Kasumi-1 (cell line): ENCODE measurements around the gene CNTRL.
"Not testable (repeated sequence)": the region's sequence is repeated elsewhere in the genome, so short reads cannot be mapped to it uniquely, and the experiment has no call there.

Source experiments
- DNase-seq, 2 experiments: peaks; one replicate each; lab custom pipeline; 2025; lab: John Stamatoyannopoulos, UW

CNTRL gene

GRCh38 chr9:121074370-121075250, at the start of gene CNTRL:
TSS of gene CNTRL (plus strand) at chr9:121074955. CDS start at chr9:121088327, 13,372 bp downstream.
- DNase-seq: peak; percentile 93 to 95

DNA sequence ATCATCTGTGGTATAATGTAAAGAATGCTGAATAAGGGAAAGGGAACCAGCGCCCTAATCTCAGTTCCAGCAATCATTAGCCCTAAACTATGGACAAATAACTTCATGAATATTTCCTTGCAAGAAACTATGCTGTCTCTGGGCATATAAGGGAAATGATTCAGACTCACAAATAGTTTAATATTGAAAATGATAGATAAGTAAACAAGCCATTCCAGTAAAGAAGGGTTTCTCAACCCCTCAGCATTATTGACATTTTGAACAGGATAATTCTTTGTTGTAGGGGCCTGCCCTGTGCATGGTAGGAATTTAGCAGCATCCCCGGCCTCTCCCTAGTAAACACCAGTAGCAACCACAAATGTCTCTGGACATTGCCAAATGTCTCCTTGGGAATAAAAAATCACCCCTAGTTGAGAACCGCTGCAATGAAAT, 48.5 kb upstream of the CNTRL start:
- DNase-seq: no peak

DNA sequence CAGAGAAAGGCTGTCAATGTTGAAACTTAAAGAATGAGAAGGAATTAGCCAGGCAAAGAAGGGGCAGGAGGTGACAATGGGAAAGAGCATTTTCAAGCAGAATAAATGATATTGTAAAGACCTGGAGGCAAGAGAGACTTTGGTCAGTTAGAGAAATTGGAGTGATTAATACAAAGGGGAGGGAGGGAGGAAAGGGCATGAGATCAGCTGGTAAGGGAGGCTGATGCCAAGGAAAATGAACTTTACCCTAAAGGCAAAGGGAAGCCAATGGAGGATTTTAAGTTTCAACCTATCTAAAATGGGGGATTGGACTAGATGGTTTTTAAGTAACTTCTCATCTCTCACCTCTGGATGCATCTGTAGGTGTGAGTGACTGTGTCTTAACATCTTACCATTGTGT, 48.0 kb upstream of the CNTRL start:
- no peak for DNase-seq

DNA sequence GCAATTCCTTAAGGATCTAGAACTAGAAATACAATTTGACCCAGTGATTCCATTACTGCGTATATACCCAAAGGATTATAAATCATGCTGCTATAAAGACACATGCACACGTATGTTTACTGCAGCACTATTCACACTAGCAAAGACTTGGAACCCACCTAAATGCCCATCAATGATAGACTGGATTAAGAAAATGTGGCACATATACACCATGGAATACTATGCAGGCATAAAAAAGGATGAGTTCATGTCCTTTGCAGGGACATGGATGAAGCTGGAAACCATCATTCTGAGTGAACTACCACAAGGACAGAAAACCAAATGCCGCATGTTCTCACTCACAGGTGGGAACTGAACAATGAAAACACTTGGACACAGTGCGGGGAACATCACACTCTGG, 46.5 kb upstream of the CNTRL start:
- DNase-seq: not testable (repeated sequence)

GRCh38 chr9:121029469-121029868, 45.3 kb upstream of the CNTRL start:
- no peak for DNase-seq

GRCh38 chr9:121034529-121034928, 40.2 kb upstream of the CNTRL start:
- DNase-seq: no peak

DNA sequence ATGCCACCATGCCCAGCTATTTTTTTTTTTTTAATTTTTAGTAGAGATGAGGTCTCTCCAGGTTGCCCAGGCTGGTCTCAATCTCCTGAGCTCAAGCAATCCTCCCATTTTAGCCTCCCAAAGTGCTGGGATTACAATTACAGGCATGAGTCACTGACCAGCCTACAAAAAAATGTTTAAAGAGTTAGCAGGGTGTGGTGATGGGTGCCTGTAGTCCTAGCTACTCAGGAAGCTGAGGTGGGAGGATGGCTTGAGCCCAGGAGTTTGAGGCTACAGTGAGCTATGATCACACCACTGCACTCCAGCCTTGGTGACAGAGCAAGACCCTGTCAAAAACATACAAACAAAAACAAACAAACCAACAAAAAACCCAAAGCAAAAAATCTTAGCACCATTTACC, 39.0 kb upstream of the CNTRL start:
- not testable (repeated sequence) for DNase-seq

DNA sequence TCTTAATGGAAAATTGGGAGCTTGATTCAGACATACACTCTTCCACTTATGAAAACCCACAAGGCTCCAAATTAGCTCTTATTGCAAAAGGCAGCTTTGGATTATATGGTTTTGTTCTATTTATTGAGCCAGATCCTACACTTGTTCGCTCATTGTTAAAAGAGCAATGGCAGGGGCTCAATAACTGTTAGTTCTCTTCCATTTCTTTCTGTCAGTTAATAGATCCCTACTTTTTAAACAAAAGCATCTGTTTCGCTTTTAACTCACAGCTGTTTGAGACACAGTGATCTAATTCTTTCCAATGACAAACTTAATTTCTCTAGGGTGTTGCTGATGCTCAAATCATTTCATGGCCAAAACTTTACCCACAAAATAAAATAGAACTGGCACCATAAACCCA, 36.4 kb upstream of the CNTRL start:
- DNase-seq: no peak

- DNase-seq: no peak
Observed at GRCh38 chr9:121038804-121039203, 36.0 kb upstream of the CNTRL start.

DNA sequence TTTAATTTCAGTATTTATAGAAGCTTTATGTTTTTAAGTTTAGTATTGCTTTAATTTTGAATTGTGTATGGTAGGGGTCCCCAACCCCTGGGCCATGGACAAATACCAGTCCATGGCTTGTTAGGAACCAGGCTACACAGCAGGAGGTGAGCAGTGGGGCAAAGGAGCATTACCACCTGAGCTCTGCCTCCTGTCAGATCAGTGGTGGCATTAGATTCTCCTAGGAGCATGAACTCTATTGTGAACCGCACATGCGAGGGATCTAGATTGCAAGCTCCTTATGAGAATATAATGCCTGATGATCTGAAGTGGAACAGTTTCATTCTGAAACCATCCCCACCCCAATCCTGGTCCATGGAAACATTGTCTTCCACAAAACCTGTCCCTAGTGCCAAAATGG, 26.6 kb upstream of the CNTRL start:
- no peak for DNase-seq

DNA sequence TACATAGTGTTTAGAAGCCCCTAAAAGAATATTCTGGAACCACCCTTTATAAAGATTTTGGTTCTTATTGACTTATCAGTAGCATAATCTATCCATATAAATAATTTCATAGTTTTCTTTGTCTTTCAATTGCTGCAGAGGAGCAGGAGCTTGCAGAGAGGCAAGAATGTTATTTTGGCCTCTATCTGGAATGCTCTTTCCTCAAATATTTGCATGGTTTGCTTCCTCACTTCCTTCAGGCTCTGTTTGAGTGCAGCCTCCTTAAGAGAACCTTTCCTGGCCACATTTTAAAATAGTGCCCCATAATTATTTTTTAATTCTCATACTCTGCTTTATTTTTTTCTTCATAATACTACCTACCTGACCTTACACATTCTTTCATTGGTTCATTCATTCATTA, 26.1 kb upstream of the CNTRL start:
- DNase-seq: no peak

- no peak for DNase-seq
Observed at GRCh38 chr9:121050128-121050988, 24.4 kb upstream of the CNTRL start, which contains the start of gene C5. TSS of gene C5 (minus strand) at chr9:121050275. CDS start at chr9:121050246, 29 bp downstream.

- no peak for DNase-seq
Observed at GRCh38 chr9:121053544-121053943, 21.2 kb upstream of the CNTRL start.

DNA sequence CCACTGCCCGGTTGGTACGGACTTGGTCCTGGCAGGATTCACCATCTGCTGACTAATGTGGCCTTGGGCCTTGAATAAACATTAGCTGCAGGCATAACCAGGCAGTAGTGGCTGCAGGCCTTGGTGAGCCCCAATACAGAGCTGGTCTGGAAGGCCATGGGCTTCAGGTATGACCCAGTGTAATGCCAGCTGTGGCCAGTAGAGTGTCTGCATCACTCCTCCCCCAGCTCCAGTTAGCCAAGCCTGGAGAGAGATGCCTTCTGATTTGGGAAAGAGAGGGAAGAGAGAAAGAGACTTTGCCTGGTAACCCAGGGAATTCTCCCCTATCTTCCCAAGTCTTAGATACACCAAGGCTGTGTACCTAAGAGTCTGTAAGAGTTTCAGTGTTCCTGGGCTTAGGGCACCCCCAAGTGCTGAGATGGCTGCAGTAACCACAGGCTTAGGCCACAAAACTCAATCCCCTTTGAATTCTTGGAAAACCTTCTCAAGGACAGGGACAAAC, 19.1 kb upstream of the CNTRL start:
- DNase-seq: peak in 1 of 2 experiments; percentile 16

- DNase-seq: no peak
Observed at GRCh38 chr9:121057821-121058220, 16.9 kb upstream of the CNTRL start.

DNA sequence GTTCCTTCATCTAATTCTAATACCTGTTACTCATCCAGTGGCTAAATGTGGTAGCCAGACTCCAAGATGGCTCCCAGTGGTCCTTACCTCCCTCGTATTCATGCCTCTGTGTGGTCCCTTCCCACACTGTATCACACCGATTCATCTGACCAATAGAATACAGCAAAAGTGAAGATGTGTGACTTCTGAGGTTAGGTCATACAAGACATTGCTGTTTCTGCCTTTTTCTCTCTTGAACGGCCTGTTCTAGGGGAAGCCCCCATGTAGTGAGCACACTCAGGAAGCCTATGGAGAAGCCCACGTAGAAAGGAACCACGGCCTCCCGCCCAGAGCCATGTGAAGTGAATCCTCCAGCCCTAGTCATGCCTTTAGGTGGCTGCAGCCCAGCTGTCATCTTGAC, 15.2 kb upstream of the CNTRL start:
- no peak for DNase-seq

DNA sequence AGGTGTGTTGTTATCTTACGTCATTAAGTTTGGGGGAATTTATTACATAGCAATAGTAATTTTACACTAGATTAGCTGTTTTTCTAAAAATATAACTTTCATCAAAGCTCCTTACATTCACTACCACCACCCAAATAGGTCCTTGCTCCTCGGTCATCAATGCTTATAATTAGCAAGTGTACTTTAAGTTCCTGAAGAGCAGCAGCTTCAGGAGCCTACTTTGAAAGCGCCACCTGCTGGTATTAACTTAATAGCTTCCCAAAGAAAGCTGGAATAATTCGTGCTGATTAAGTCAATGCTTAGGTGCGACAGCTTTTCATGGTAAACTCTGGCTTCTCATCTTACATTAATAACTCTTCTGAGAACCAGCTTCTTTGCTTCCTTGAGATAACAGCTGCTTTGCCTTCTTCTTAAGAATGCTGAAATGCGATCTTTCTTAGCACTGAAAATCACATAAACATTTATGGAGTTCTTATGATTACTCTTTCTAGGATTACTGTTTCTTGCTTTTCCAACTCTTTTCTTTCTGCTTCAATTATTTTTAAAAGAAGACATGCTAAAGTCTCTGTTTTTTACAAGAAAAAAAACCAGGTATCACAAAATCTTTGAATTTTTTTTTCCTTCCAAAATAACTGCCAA, 14.6 kb upstream of the CNTRL start:
- peak; percentile 54 to 72 for DNase-seq

- DNase-seq: no peak
Observed at GRCh38 chr9:121066850-121067249, 7.9 kb upstream of the CNTRL start.

DNA sequence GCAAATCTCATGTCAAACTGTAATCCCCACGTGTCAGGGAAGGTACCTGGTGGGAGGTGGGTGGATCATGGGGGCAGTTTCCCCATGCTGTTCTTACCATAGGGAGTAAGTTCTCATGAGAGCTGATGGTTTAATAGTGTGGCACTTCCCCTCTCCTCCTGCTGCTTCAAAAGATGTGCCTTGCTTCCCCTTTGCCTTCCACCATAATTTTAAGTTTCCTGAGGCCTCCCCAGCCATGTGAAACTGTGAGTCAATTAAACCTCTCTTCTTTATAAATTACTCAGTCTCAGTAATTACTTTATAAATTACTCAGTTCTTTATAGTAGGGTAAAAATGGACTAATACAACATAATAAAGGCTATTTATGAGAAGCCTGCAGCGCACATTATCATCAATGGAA, 7.1 kb upstream of the CNTRL start:
- DNase-seq: peak; percentile 29 to 60

- no peak for DNase-seq
Observed at GRCh38 chr9:121069396-121069795, 5.4 kb upstream of the CNTRL start.

- DNase-seq: peak in 1 of 2 experiments; percentile 20
Observed at GRCh38 chr9:121071370-121071755, 3.4 kb upstream of the CNTRL start.
